Left cardiac atrium (tissue), 4 donors: ENCODE data around the gene SCLT1. TPM values are rescaled to one million over a fixed set of nuclear protein-coding genes. Genes with fewer than 3 reads are reported as not detected.
A peak's percentile ranks its signal among the peaks of the same experiment; 100 is the strongest.
"Not testable (repeated sequence)": the region's sequence is repeated elsewhere in the genome, so short reads cannot be mapped to it uniquely, and the experiment has no call there.

ENCODE experiments used
- ATAC-seq, 2 donors: fragments of 200-7000 bp; cut with Tn5 transposase; one replicate each; pipeline ENCODE4 v1.9.1; 2020; ENCODE audit warnings: mild to moderate bottlenecking in 2 of 2, moderate library complexity in 2 of 2
- DNase-seq: peaks from one replicate; pipeline ENCODE4 v3.0.0-alpha.2; 2020
- intact Hi-C, 2 donors: fragments of 100-400 bp; cut with DNase I; formaldehyde crosslinking; loops; one replicate each; pipeline versions ENCODE4 v1.14.1 to v1.15.1; 2022 to 2023
- long read RNA-seq: library from polyadenylated mRNA; unstranded; transcript quantifications from one replicate; pipeline ENCODE4 v2.0.0, GENCODE V29; 2021
- total RNA-seq, 2 donors: library from RNA; stranded (reverse); fragmentation: NEBNext Ultra II Directional; extraction: Animal tissue kit (Norgen Biotek cat#: 25700); gene quantifications; one replicate each; pipeline ENCODE4 v1.2.1, GENCODE V29; 2021
- donor health status: DM: no; HTN: yes; CAD: no.
- donor health status: DM: no; HTN: yes; CAD: no; lungs with severe emphysema.
- donor health status: DM: yes; HTN: yes; CAD: no.
- donor health status: Dilated cardiomyopathy.

SCLT1 gene
- total RNA-seq: 10 to 100 TPM; 11.8 to 14.6 TPM
- long read RNA-seq, partial matches to known transcripts: 5 of 9 reads
- long read RNA-seq, other reads (novel, unspliced or antisense): 2 of 9 reads

- DNase-seq: peak; percentile 100
- intact Hi-C loops: loop anchor here in 1 of 2 donors (10.0 kb wide), 1 partner anchor 539 kb away; no protein-coding TSS in a partner anchor
- ATAC-seq: peak; percentile 99
Measured at GRCh38 chr4:129093191-129093920, at the start of gene SCLT1. SCLT1 (minus strand) TSS chr4:129093539; CDS start chr4:129093103, 436 bp downstream.

DNA sequence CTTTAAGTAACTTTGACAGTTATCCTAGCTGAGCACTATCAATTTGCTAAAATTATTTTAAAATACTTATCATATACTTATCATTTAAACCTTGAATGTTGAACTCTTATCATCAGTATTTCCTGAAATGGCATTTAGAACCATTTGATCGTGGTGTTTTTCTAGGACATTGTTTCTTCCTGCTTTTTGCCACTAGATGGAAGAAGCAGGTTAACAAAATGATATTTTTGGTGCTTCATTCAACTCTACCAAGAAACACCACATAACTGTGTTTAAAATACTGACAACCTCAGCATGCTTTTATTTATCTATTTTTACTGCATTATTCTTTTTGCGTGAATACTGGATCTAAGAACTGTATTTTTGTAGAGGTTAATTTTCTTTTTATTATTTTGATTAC, 47.2 kb upstream of the SCLT1 start:
- DNase-seq: no peak
- ATAC-seq: no peak
- intact Hi-C loops: no loop called here

DNA sequence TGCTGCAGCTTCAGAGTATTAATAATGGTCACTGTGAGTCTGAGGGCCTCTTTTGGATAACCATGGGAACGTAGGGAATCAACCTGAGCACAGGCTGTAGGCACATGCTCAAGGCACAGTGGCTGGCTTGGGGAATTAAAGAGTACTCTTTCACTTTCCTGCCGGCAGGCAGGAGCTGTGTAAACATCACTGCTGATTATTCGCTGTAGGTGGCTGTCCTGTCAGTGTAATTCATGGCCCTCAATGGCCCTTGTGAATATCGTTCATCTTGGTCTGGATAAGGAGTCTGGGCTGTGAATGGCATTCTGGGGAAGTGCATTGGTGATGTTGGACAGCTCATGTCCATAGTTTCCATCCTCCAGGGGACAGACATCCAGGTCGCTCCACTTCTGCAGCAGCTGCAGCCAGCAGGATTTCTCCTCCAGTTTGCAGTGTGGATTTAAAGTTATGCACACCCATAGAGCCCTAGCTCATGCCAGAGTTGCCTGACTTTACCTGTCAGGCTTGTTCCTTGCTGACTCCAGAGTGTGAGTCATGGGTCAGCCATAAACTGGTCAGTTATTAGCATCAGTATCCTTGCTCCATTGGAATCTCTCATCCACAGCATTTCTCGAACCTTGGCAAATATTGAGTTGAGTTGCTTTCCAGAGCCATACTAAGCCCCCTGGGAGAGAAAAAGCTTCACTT, 45.6 kb upstream of the SCLT1 start:
- no peak for ATAC-seq
- intact Hi-C loops: no loop called here
- DNase-seq: no peak

GRCh38 chr4:129136433-129136832, 43.1 kb upstream of the SCLT1 start:
- no peak for DNase-seq

DNA sequence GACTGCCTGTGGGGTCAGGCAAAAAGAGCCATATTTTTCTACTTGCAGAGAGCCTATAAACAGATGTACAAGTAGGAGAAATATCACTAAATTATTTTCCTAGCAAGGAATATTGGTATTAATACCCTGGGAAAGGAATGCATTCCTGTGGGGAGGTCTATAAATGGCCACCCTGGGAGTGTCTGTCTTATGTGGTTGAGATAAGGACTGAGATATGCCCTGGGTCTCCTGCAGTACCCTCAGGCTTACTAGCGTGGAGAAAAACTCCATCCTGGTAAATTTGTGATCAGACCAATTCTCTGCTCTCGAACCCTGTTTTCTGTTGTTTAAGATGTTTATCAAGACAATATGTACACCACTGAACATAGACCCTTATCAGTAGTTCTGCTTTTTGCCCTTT, 38.0 kb upstream of the SCLT1 start:
- intact Hi-C loops: no loop called here
- ATAC-seq (no peak), DNase-seq (no peak)

More at GRCh38 chr4:129136433-129136832, 43.1 kb upstream of the SCLT1 start:
- intact Hi-C loops: no loop called here
- no peak for ATAC-seq

DNA sequence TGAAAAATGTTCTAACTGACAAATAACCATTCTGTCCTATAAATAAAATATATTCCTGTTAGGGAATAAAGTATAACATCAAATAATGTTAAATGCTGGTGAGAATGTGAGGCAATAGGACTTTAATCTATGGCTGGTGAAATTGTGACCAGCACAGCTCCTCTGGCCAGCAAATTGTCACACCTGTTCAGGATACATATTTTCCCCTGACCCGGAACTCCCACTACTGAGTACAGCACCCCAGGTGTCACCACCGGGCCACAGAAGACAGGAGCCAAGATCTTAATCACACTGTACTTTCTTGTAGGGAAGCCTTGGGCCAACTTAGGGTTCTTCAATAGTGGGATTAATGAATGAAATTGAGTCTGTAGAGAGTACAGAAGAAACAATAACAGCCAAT, 35.8 kb upstream of the SCLT1 start:
- DNase-seq: no peak
- intact Hi-C loops: no loop called here
- ATAC-seq: no peak

DNA sequence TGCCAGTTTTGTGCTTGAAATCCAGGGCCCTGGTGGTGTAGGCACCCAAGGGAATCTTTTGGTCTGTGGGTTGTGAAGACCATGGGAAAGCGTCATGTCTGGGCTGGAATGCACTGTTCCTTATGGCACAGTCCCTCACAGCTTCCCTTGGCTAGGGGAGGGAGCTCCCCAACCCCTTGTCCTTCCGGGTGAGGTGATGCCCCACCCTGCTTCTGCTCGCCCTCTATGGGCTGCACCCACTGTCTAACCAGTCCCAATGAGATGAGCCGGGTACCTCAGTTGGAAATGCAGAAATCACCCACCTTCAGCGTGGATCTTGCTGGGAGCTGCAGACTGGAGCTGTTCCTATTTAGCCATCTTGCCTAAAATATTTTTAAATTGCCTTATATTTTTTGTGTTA, 33.3 kb upstream of the SCLT1 start:
- ATAC-seq, intact Hi-C loops, DNase-seq: not testable (repeated sequence)

GRCh38 chr4:129117705-129118104, 24.4 kb upstream of the SCLT1 start:
- DNase-seq: no peak
- ATAC-seq: no peak
- intact Hi-C loops: no loop called here

GRCh38 chr4:129113919-129114318, 20.6 kb upstream of the SCLT1 start:
- no peak for ATAC-seq
- intact Hi-C loops: no loop called here
- no peak for DNase-seq

DNA sequence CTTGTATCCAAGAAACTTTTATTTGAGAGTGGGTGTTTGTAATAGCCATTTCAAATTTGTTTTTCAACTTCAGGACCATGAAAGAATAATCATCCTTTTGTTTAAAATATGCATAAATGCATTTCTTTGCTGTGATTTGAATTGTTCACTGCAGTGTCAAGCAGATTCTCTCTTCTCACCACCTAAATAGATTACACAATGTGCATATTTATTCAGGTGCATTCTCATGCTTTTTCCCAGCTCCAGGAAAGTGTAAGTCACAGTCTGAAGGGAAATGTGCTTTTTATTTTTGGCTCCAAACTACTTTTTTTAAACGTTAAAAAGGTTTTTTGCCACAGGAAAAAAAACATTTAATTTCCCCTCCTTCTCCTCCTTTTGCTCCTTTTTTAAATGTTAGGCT, 20.1 kb upstream of the SCLT1 start:
- ATAC-seq: no peak
- no peak for DNase-seq
- intact Hi-C loops: no loop called here

GRCh38 chr4:129111919-129112318, 18.6 kb upstream of the SCLT1 start:
- no peak for ATAC-seq
- DNase-seq: no peak
- intact Hi-C loops: no loop called here

DNA sequence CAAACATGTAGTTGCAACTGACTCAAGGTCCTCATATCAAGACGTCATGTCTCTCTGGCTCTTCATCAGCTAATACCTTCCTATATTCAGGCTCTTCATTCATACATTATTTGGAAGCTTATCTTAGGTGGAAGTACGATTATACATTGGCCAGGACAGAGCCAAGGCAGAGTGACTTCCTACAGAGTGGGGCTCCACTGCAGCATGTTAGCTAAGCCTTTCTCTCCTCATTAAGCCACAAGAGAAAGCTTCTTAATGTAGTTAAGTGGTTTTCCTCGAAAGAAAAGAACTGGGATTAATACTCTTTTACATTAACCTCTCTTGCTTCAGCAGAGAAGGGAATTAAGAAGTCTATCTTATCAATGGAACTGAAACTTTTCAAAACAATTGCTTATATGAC, 17.6 kb upstream of the SCLT1 start:
- ATAC-seq (no peak), DNase-seq (no peak)
- intact Hi-C loops: no loop called here

GRCh38 chr4:129109965-129110824, 16.9 kb upstream of the SCLT1 start:
- no peak for ATAC-seq

DNA sequence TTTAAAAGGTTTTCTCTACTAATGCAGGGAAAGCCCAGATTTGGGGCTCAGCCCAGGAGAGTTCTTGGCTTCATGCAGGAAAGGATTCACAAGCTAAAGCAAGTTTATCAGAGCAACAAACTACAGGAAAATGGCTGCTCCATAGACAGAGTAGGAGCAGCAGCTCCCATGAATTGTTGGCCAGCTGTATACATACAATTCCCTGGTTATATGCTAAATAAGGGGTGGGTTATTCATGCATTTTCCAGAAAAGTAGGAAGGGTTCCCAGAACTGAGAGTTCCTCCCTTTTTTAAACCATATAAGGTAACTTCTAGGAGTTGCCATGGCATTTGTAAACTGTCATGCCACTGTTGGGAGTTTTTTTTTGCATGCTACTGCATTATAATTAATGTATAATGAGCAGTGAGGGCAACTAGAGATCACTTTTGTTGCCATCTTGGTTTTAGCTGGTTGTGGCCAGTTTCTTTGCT, 5.2 kb upstream of the SCLT1 start:
- no peak for ATAC-seq
- intact Hi-C loops: loop anchor here in 1 of 2 donors (10.0 kb wide), 1 partner anchor 544 kb away; no protein-coding TSS in a partner anchor
- DNase-seq: no peak

More at GRCh38 chr4:129109965-129110824, 16.9 kb upstream of the SCLT1 start:
- no peak for DNase-seq
- intact Hi-C loops: no loop called here

- intact Hi-C loops: loop anchor here in 1 of 2 donors (10.0 kb wide), 1 partner anchor 541 kb away; no protein-coding TSS in a partner anchor
- DNase-seq: peak; percentile 74
- ATAC-seq: peak; percentile 46 to 61
Measured at GRCh38 chr4:129095811-129096454, 2.6 kb upstream of the SCLT1 start, which contains the start of gene C4orf33. C4orf33 (plus strand) TSS chr4:129096152; CDS start chr4:129102611, 6,459 bp downstream.

- DNase-seq (no peak), ATAC-seq (no peak)
- intact Hi-C loops: loop anchor here in 1 of 2 donors (10.0 kb wide), 1 partner anchor 540 kb away; no protein-coding TSS in a partner anchor
Measured at GRCh38 chr4:129094347-129094746, 1.0 kb upstream of the SCLT1 start.

GRCh38 chr4:129092631-129093190, 628 bp downstream of the SCLT1 start:
- DNase-seq: no peak
- intact Hi-C loops: loop anchor here in 1 of 2 donors (10.0 kb wide), 1 partner anchor 538 kb away; no protein-coding TSS in a partner anchor
- peak in 1 of 2 donors; percentile 4 for ATAC-seq

- intact Hi-C loops: no loop called here
- no peak for ATAC-seq
- no peak for DNase-seq
Measured at GRCh38 chr4:129087516-129087915, 5.8 kb downstream of the SCLT1 start.
